DND-41 (cell line): ENCODE measurements around the gene CPAMD8.

Experiments used
- ATAC-seq: fragments of 200-7000 bp; cut with Tn5 transposase; 3 replicates; pipeline ENCODE4 v1.9.1; 2021; ENCODE audit warnings: low read depth; ENCODE audit not compliant: insufficient read depth
- DNase-seq: peaks from one replicate; pipeline ENCODE4 v3.0.0-alpha.2; 2020
- H2AFZ ChIP-seq: 2 replicates; pipeline ENCODE4 v1.6.0; 2012; ENCODE audit warnings: low read depth, low read length
- H3K27ac ChIP-seq: 2 replicates; pipeline ENCODE4 v1.5.1; 2012; ENCODE audit warnings: low read length, inconsistent platforms
- H3K27me3 ChIP-seq: fragments of 200-600 bp; sonication (generic); 2 replicates; pipeline ENCODE4 v1.6.0; 2012; ENCODE audit warnings: low read length, mild to moderate bottlenecking, inconsistent platforms; ENCODE audit not compliant: insufficient read depth, poor library complexity
- H3K36me3 ChIP-seq: 2 replicates; pipeline ENCODE4 v1.5.1; 2012; ENCODE audit warnings: low read length, inconsistent platforms; ENCODE audit not compliant: insufficient read depth
- H3K4me1 ChIP-seq: 2 replicates; pipeline ENCODE4 v1.5.1; 2012; ENCODE audit warnings: mild to moderate bottlenecking, low read length; ENCODE audit not compliant: insufficient read depth
- H3K4me2 ChIP-seq: 2 replicates; pipeline ENCODE4 v1.6.0; 2012; ENCODE audit warnings: mild to moderate bottlenecking, moderate library complexity, low read length, inconsistent platforms; ENCODE audit not compliant: insufficient read depth
- H3K4me3 ChIP-seq, 2 experiments: fragments of 200-600 bp in 1 of 2; shearing (Covaris generic) in 1 of 2; 2 replicates each; pipeline ENCODE4 v1.5.1; 2012 to 2016; ENCODE audit warnings: inconsistent platforms in 2 of 2, low read length in 2 of 2, mild to moderate bottlenecking in 2 of 2, low read depth in 1 of 2, moderate library complexity in 1 of 2
- H3K79me2 ChIP-seq: 2 replicates; pipeline ENCODE4 v1.6.0; 2012; ENCODE audit warnings: low read length, inconsistent platforms; ENCODE audit not compliant: insufficient read depth
- H3K9ac ChIP-seq: 2 replicates; pipeline ENCODE4 v1.6.0; 2012; ENCODE audit warnings: low read depth, mild to moderate bottlenecking, inconsistent platforms, low read length, moderate library complexity
- H3K9me3 ChIP-seq: 2 replicates; pipeline ENCODE4 v1.5.1; 2012; ENCODE audit warnings: low read length, moderate library complexity, mild to moderate bottlenecking, inconsistent platforms; ENCODE audit not compliant: insufficient read depth, severe bottlenecking
- H4K20me1 ChIP-seq: 2 replicates; pipeline ENCODE4 v1.6.0; 2012; ENCODE audit warnings: low read length; ENCODE audit not compliant: insufficient read depth
- EZH2 ChIP-seq: IDR thresholded peaks from 3 replicates; pipeline ENCODE4 v1.6.1; 2012; ENCODE audit warnings: borderline replicate concordance, low read depth, mild to moderate bottlenecking, moderate library complexity, low read length, inconsistent platforms; ENCODE audit not compliant: severe bottlenecking
- TF ChIP-seq, protein P1 (sequence below): IDR thresholded peaks from 2 replicates; pipeline ENCODE4 v1.5.1; 2012; ENCODE audit warnings: borderline replicate concordance, low read length, moderate library complexity, mild to moderate bottlenecking; ENCODE audit not compliant: poor library complexity, severe bottlenecking; ENCODE audit errors: extremely low read depth

The CPAMD8 gene

DNA sequence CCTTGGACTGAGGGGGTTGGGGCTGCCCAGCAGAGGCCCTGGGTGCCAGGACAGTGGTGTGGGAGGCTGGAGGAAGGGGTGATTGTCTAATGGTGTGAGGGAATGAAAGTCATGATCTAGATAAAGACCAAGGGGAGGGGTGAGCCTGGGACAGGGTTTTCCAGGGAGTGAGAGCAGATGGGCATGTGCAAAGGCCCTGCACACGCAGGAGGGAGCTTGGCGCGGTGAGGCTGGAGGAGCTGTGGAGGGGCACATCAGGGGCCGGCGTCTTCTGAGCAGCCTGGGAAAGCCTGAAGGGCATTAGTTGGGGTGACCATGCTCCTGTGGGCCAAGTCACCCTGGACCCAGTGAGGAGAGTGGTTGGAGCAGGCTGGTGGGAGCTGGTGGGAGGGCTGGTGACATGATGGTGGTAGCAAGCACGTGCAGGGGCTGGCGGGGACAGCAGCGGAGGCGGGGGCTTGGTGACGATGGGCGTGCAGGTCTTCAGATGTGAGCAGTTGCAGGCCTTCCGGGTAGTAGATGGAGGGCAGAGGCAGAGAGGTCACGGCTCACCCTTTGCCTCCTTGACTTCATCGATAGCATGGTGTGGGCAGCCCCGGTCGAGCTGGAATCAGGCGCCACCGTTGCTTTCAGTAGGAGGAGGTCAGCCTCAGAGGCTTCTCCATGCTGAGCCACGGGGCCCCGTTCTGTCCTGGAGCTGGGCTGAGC lies 158.0 kb downstream of the CPAMD8 start:
- H3K9me3 ChIP-seq = no peaks in the 10 kb centered on the region
- no peak overlapping the region for H2AFZ ChIP-seq
- ATAC-seq (no peak), DNase-seq (no peak)
- no peak for TF ChIP-seq EZH2
- TF ChIP-seq, protein P1, sequence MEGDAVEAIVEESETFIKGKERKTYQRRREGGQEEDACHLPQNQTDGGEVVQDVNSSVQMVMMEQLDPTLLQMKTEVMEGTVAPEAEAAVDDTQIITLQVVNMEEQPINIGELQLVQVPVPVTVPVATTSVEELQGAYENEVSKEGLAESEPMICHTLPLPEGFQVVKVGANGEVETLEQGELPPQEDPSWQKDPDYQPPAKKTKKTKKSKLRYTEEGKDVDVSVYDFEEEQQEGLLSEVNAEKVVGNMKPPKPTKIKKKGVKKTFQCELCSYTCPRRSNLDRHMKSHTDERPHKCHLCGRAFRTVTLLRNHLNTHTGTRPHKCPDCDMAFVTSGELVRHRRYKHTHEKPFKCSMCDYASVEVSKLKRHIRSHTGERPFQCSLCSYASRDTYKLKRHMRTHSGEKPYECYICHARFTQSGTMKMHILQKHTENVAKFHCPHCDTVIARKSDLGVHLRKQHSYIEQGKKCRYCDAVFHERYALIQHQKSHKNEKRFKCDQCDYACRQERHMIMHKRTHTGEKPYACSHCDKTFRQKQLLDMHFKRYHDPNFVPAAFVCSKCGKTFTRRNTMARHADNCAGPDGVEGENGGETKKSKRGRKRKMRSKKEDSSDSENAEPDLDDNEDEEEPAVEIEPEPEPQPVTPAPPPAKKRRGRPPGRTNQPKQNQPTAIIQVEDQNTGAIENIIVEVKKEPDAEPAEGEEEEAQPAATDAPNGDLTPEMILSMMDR = no peak
- no peak overlapping the region for H3K9ac ChIP-seq
- H3K79me2 ChIP-seq = no peaks in the 10 kb centered on the region
- H3K27ac ChIP-seq = no peak overlapping the region
- H3K27me3 ChIP-seq = no peaks in the 10 kb centered on the region
- no peak overlapping the region for H3K4me3 ChIP-seq
- no peak overlapping the region for H3K4me2 ChIP-seq
- H3K4me1 ChIP-seq = no peaks in the 10 kb centered on the region
- peaks cover 2% of the 10 kb centered on the region for H4K20me1 ChIP-seq
- H3K36me3 ChIP-seq = peaks cover 86% of the 10 kb centered on the region

DNA sequence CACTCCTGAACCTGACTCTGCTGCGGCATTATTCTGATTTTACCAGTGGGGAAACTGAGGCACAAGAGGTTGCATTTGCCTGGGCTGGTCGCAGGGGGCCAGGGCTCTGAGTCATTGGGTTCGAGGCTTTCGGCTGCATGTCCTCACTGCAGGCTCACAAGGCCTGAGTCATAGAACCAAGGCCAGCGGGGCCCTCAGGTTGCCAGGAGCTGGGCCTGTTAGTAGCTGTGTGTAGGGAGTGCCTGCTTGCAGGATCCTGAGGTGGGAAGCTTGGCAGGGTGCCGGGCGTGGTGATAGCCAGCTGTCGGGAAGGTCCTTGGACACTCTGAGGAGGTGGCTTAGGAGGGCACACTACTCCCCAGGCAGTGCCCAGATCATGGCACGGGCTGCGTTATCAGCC lies 159.4 kb downstream of the CPAMD8 start:
- Histone ChIP-seq H3K9me3 (no peaks in the 10 kb centered on the region), H3K4me2 (no peak overlapping the region), H3K27me3 (no peaks in the 10 kb centered on the region), H3K79me2 (no peaks in the 10 kb centered on the region), H2AFZ (no peak overlapping the region), H3K27ac (no peak overlapping the region), H3K36me3 (peaks cover 89% of the 10 kb centered on the region), H3K9ac (no peak overlapping the region), H3K4me3 (no peak overlapping the region), H4K20me1 (peaks cover 3% of the 10 kb centered on the region), H3K4me1 (no peaks in the 10 kb centered on the region)
- ATAC-seq = no peak
- TF ChIP-seq, protein P1 = no peak
- no peak for TF ChIP-seq EZH2
- no peak for DNase-seq

DNA sequence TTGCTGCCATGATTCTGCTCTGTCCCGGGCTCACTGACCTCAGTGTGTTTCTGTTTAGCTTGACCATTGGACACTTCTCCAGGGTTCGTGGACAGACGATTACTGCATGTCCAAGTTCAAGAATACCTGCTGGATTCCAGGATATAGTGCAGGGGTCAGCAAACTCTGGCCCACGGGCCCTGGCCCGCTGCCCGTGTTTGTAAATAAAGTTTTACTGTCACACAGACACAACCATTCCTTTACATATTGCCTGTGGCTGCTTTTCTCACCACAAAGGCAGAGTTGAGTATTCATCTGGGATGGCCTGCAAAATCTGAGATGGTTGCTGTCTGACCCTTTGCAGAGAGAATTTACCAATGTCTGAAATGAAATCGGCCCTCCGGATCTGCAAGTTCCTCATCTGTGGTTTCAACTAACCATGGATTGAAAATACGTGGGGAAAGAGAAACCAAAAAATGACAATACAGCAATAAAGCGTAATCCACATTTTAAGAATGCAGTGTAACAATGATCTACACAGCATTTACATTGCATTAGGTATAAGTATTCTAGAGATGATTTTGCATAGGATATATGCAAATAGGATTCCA lies 163.7 kb downstream of the CPAMD8 start:
- Histone ChIP-seq H2AFZ (no peak overlapping the region), H3K4me2 (no peak overlapping the region), H3K27ac (no peak overlapping the region), H3K27me3 (no peaks in the 10 kb centered on the region), H4K20me1 (peaks cover 5% of the 10 kb centered on the region), H3K9ac (no peak overlapping the region), H3K79me2 (no peaks in the 10 kb centered on the region), H3K9me3 (no peaks in the 10 kb centered on the region), H3K4me3 (no peak overlapping the region), H3K4me1 (no peaks in the 10 kb centered on the region), H3K36me3 (peaks cover 66% of the 10 kb centered on the region)
- no peak for ATAC-seq
- TF ChIP-seq, protein P1 = no peak
- no peak for TF ChIP-seq EZH2
- DNase-seq = no peak
